Activated T-helper 17 cell treated with anti-CD3 and anti-CD28 coated beads, Interleukin-2, amount 50 U/mL, for 72 hours (primary cell): ENCODE data around the gene ZNF680. TPM values are rescaled to one million over a fixed set of nuclear protein-coding genes. Genes with fewer than 3 reads are reported as not detected.

ENCODE experiments used
- ATAC-seq: fragments of 150-1000 bp; cut with Tn5 transposase; replicated peaks from 2 replicates; pipeline ENCODE4 v1.10.0; 2021; ENCODE audit warnings: mild to moderate bottlenecking, moderate library complexity
- H3K27ac Mint-ChIP-seq: one replicate; pipeline ENCODE4 v1.8.0; 2022; ENCODE audit warnings: mixed read lengths
- H3K27me3 Mint-ChIP-seq: one replicate; pipeline ENCODE4 v1.8.0; 2022; ENCODE audit warnings: mixed read lengths
- H3K36me3 Mint-ChIP-seq: one replicate; pipeline ENCODE4 v1.8.0; 2022; ENCODE audit warnings: low read depth, mild to moderate bottlenecking, mixed read lengths
- H3K4me1 Mint-ChIP-seq: one replicate; pipeline ENCODE4 v1.8.0; 2022; ENCODE audit warnings: mixed read lengths
- H3K4me3 Mint-ChIP-seq: one replicate; pipeline ENCODE4 v1.8.0; 2022; ENCODE audit warnings: mild to moderate bottlenecking, mixed read lengths
- H3K9me3 Mint-ChIP-seq: one replicate; pipeline ENCODE4 v1.8.0; 2022; ENCODE audit warnings: mixed read lengths
- total RNA-seq, 2 donors: library from RNA; stranded (reverse); gene quantifications; one replicate each; pipeline ENCODE4 v1.2.3, GENCODE V29; 2022

ZNF680 gene
- 10 to 100 TPM; 12.1 to 21.5 TPM for total RNA-seq

- H3K4me3 Mint-ChIP-seq, result peak within 1 kb of the TSS; percentile 99
- peak; percentile 100 for ATAC-seq
These were observed at the start of gene ZNF680 for GRCh38 chr7:64562626-64563278. ZNF680 (minus strand) TSS chr7:64563071; CDS start chr7:64562954, 117 bp downstream.

GRCh38 chr7:64612452-64612851, 49.6 kb upstream of the ZNF680 start:
- no peaks in the 10 kb centered on the region for H3K9me3 Mint-ChIP-seq
- H3K36me3 Mint-ChIP-seq, result no peaks in the 10 kb centered on the region
- no peak overlapping the region for H3K27ac Mint-ChIP-seq
- no peaks in the 10 kb centered on the region for H3K4me1 Mint-ChIP-seq
- no peaks in the 10 kb centered on the region for H3K27me3 Mint-ChIP-seq
- no peak for ATAC-seq
- no peak overlapping the region for H3K4me3 Mint-ChIP-seq

More at GRCh38 chr7:64562626-64563278, at the start of gene ZNF680:
- Mint-ChIP-seq H3K36me3 (peaks cover 32% of the 10 kb centered on the region), H3K27ac (peak within 1 kb of the TSS; percentile 97), H3K9me3 (no peaks in the 10 kb centered on the region), H3K27me3 (no peaks in the 10 kb centered on the region), H3K4me1 (peaks cover 8% of the 10 kb centered on the region)

GRCh38 chr7:64611717-64612116, 48.8 kb upstream of the ZNF680 start:
- ATAC-seq, result peak; percentile 55
- Mint-ChIP-seq H3K27ac (peak overlapping the region; percentile 41), H3K4me1 (no peaks in the 10 kb centered on the region), H3K27me3 (no peaks in the 10 kb centered on the region), H3K36me3 (no peaks in the 10 kb centered on the region), H3K9me3 (no peaks in the 10 kb centered on the region), H3K4me3 (no peak overlapping the region)

- no peaks in the 10 kb centered on the region for H3K36me3 Mint-ChIP-seq
- H3K27me3 Mint-ChIP-seq, result no peaks in the 10 kb centered on the region
- no peaks in the 10 kb centered on the region for H3K9me3 Mint-ChIP-seq
- no peaks in the 10 kb centered on the region for H3K4me1 Mint-ChIP-seq
- H3K4me3 Mint-ChIP-seq, result no peak overlapping the region
- no peak overlapping the region for H3K27ac Mint-ChIP-seq
- ATAC-seq, result no peak
These were observed 48.1 kb upstream of the ZNF680 start for GRCh38 chr7:64610997-64611396.

- Mint-ChIP-seq H3K27ac (no peak overlapping the region), H3K9me3 (no peaks in the 10 kb centered on the region), H3K4me3 (no peak overlapping the region), H3K36me3 (no peaks in the 10 kb centered on the region), H3K4me1 (no peaks in the 10 kb centered on the region), H3K27me3 (no peaks in the 10 kb centered on the region)
- ATAC-seq, result no peak
These were observed 45.4 kb upstream of the ZNF680 start for GRCh38 chr7:64608116-64608910.

GRCh38 chr7:64606385-64606784, 43.5 kb upstream of the ZNF680 start:
- Mint-ChIP-seq H3K9me3 (no peaks in the 10 kb centered on the region), H3K36me3 (no peaks in the 10 kb centered on the region), H3K27me3 (no peaks in the 10 kb centered on the region), H3K4me1 (no peaks in the 10 kb centered on the region), H3K27ac (no peak overlapping the region), H3K4me3 (no peak overlapping the region)
- ATAC-seq, result no peak

- Mint-ChIP-seq H3K9me3 (no peaks in the 10 kb centered on the region), H3K27ac (no peak overlapping the region), H3K4me1 (no peaks in the 10 kb centered on the region), H3K4me3 (no peak overlapping the region), H3K27me3 (no peaks in the 10 kb centered on the region), H3K36me3 (no peaks in the 10 kb centered on the region)
- no peak for ATAC-seq
These were observed 40.4 kb upstream of the ZNF680 start for GRCh38 chr7:64603271-64603670.

- Mint-ChIP-seq H3K4me3 (no peak overlapping the region), H3K9me3 (no peaks in the 10 kb centered on the region), H3K27me3 (no peaks in the 10 kb centered on the region), H3K4me1 (no peaks in the 10 kb centered on the region), H3K27ac (no peak overlapping the region), H3K36me3 (no peaks in the 10 kb centered on the region)
- ATAC-seq, result peak; percentile 46
These were observed 39.6 kb upstream of the ZNF680 start for GRCh38 chr7:64602518-64602917.

GRCh38 chr7:64602086-64602485, 39.2 kb upstream of the ZNF680 start:
- Mint-ChIP-seq H3K4me1 (no peaks in the 10 kb centered on the region), H3K27me3 (no peaks in the 10 kb centered on the region), H3K36me3 (no peaks in the 10 kb centered on the region), H3K27ac (no peak overlapping the region), H3K4me3 (no peak overlapping the region), H3K9me3 (no peaks in the 10 kb centered on the region)
- no peak for ATAC-seq

GRCh38 chr7:64599359-64599758, 36.5 kb upstream of the ZNF680 start:
- peak; percentile 24 for ATAC-seq
- H3K36me3 Mint-ChIP-seq, result no peaks in the 10 kb centered on the region
- H3K27me3 Mint-ChIP-seq, result no peaks in the 10 kb centered on the region
- no peak overlapping the region for H3K4me3 Mint-ChIP-seq
- no peaks in the 10 kb centered on the region for H3K9me3 Mint-ChIP-seq
- H3K27ac Mint-ChIP-seq, result no peak overlapping the region
- H3K4me1 Mint-ChIP-seq, result no peaks in the 10 kb centered on the region

- H3K4me3 Mint-ChIP-seq, result no peak overlapping the region
- no peaks in the 10 kb centered on the region for H3K36me3 Mint-ChIP-seq
- H3K9me3 Mint-ChIP-seq, result no peaks in the 10 kb centered on the region
- H3K27ac Mint-ChIP-seq, result no peak overlapping the region
- no peaks in the 10 kb centered on the region for H3K27me3 Mint-ChIP-seq
- no peak for ATAC-seq
- H3K4me1 Mint-ChIP-seq, result no peaks in the 10 kb centered on the region
These were observed 28.1 kb upstream of the ZNF680 start for GRCh38 chr7:64590971-64591370.

GRCh38 chr7:64581926-64582894, 19.3 kb upstream of the ZNF680 start:
- H3K27ac Mint-ChIP-seq, result no peak overlapping the region
- H3K4me1 Mint-ChIP-seq, result no peaks in the 10 kb centered on the region
- H3K9me3 Mint-ChIP-seq, result no peaks in the 10 kb centered on the region
- H3K27me3 Mint-ChIP-seq, result no peaks in the 10 kb centered on the region
- no peak for ATAC-seq
- H3K4me3 Mint-ChIP-seq, result no peak overlapping the region
- no peaks in the 10 kb centered on the region for H3K36me3 Mint-ChIP-seq

GRCh38 chr7:64581391-64581790, 18.5 kb upstream of the ZNF680 start:
- Mint-ChIP-seq H3K27me3 (no peaks in the 10 kb centered on the region), H3K36me3 (no peaks in the 10 kb centered on the region), H3K9me3 (no peaks in the 10 kb centered on the region), H3K4me3 (no peak overlapping the region), H3K27ac (no peak overlapping the region), H3K4me1 (no peaks in the 10 kb centered on the region)
- no peak for ATAC-seq

GRCh38 chr7:64574540-64575099, 11.7 kb upstream of the ZNF680 start:
- Mint-ChIP-seq H3K27me3 (peaks cover 1% of the 10 kb centered on the region), H3K36me3 (peaks cover 5% of the 10 kb centered on the region), H3K4me3 (no peak overlapping the region), H3K9me3 (no peaks in the 10 kb centered on the region), H3K27ac (no peak overlapping the region), H3K4me1 (peaks cover 5% of the 10 kb centered on the region)
- no peak for ATAC-seq
